K562 (cell line): ENCODE results near the gene RPL28. TPM values are rescaled to one million over a fixed set of nuclear protein-coding genes. Genes with fewer than 3 reads are reported as not detected.
A peak's percentile ranks its signal among the peaks of the same experiment; 100 is the strongest.

ENCODE experiments used
- AFF1 ChIP-seq, 2 experiments: fragments of 450-650 bp; IDR thresholded peaks; 2 replicates each; pipeline ENCODE4 v1.6.1; 2018; ENCODE audit warnings: mild to moderate bottlenecking in 2 of 2, low read depth in 1 of 2; ENCODE audit not compliant: partially characterized antibody in 2 of 2
- DACH1 ChIP-seq: fragments of 450-650 bp; IDR thresholded peaks from 2 replicates; pipeline ENCODE4 v1.6.1; 2018; ENCODE audit not compliant: partially characterized antibody
- DPF2 ChIP-seq: fragments of 450-650 bp; IDR thresholded peaks from 2 replicates; pipeline ENCODE4 v1.6.1; 2016
- EP400 ChIP-seq: fragments of 450-650 bp; IDR thresholded peaks from 2 replicates; pipeline ENCODE4 v1.6.1; 2017; ENCODE audit warnings: antibody characterized with exemption, mild to moderate bottlenecking, moderate library complexity
- EWSR1 ChIP-seq: fragments of 450-650 bp; IDR thresholded peaks from 2 replicates; pipeline ENCODE4 v1.6.1; 2018; ENCODE audit warnings: borderline replicate concordance, mild to moderate bottlenecking, low read depth, moderate library complexity; ENCODE audit not compliant: partially characterized antibody
- HCFC1 ChIP-seq: IDR thresholded peaks from 2 replicates; pipeline ENCODE4 v1.6.1; 2012; ENCODE audit warnings: low read depth, low read length, improper control_type of control experiment
- HDAC1 ChIP-seq, 2 experiments: fragments of 450-650 bp; IDR thresholded peaks; 2 replicates each; pipeline ENCODE4 v1.6.1; 2016 to 2017; ENCODE audit warnings: inconsistent platforms in 1 of 2, mild to moderate bottlenecking in 1 of 2, moderate library complexity in 1 of 2
- JUND ChIP-seq, 2 experiments: IDR thresholded peaks; 2 replicates in 1 of 2; 3 replicates in 1 of 2; pipeline ENCODE4 v1.6.1; 2011; ENCODE audit warnings: borderline replicate concordance in 2 of 2, low read depth in 2 of 2, low read length in 2 of 2, improper control_type of control experiment in 1 of 2, missing biosample characterization in 1 of 2, missing genetic modification characterization in 1 of 2, missing genetic modification reagents in 1 of 2
- MCM7 ChIP-seq, 2 experiments: fragments of 450-650 bp; IDR thresholded peaks; 2 replicates each; pipeline ENCODE4 v1.6.1; 2016 to 2018
- NFIC ChIP-seq: fragments of 450-650 bp; IDR thresholded peaks from 2 replicates; pipeline ENCODE4 v1.6.1; 2017; ENCODE audit warnings: mild to moderate bottlenecking, inconsistent platforms
- PHF8 ChIP-seq: fragments of 200-600 bp; sonication (generic); IDR thresholded peaks from 2 replicates; pipeline ENCODE4 v1.6.1; 2012; ENCODE audit warnings: mixed run types, mild to moderate bottlenecking, inconsistent platforms, low read length, moderate library complexity, borderline replicate concordance
- POLR3G ChIP-seq: IDR thresholded peaks from 2 replicates; pipeline ENCODE4 v1.6.1; 2011; ENCODE audit not compliant: insufficient read length, insufficient replicate concordance; ENCODE audit errors: extremely low read depth
- RBM15 ChIP-seq: fragments of 200-400 bp; formaldehyde crosslinking; IDR thresholded peaks from 2 replicates; pipeline ENCODE4 v1.6.1; 2018; ENCODE audit warnings: mild to moderate bottlenecking, low read length, moderate library complexity; ENCODE audit not compliant: insufficient read depth
- RHOXF2B ChIP-seq: fragments of 250-450 bp; sonication (Bioruptor Pico); conservative IDR thresholded peaks from 2 replicates; pipeline ENCODE4 v1.5.1; 2021
- RNF219 ChIP-seq: fragments of 250-450 bp; sonication (Bioruptor Pico); IDR thresholded peaks from 2 replicates; pipeline ENCODE4 v1.5.0; 2022; ENCODE audit warnings: mild to moderate bottlenecking
- SAFB2 ChIP-seq: fragments of 200-400 bp; formaldehyde crosslinking; IDR thresholded peaks from 2 replicates; pipeline ENCODE4 v1.6.1; 2018; ENCODE audit warnings: borderline replicate concordance, low read length, low read depth, moderate library complexity; ENCODE audit not compliant: severe bottlenecking
- TAF7 ChIP-seq: fragments of 450-650 bp; IDR thresholded peaks from 2 replicates; pipeline ENCODE4 v1.6.1; 2016; ENCODE audit warnings: missing genetic modification characterization, missing compliant biosample characterization
- ZNF253 ChIP-seq: fragments of 250-450 bp; sonication (Bioruptor Pico); conservative IDR thresholded peaks from 2 replicates; pipeline ENCODE4 v1.6.1; 2021; ENCODE audit warnings: mild to moderate bottlenecking
- ZNF398 ChIP-seq: fragments of 250-450 bp; sonication (Bioruptor Pico); IDR thresholded peaks from 2 replicates; pipeline ENCODE4 v1.8.0; 2021; ENCODE audit warnings: moderate library complexity, mild to moderate bottlenecking, inconsistent platforms
- ZNF644 ChIP-seq: fragments of 200-800 bp; sonication (Bioruptor generic); IDR thresholded peaks from 2 replicates; pipeline ENCODE4 v1.6.1; 2016; ENCODE audit warnings: low read depth, missing genetic modification characterization, missing compliant biosample characterization
- polyA plus RNA-seq, 8 experiments: library from polyadenylated mRNA; depleted of rRNA in 4 of 8; stranded (reverse) in 5 of 8; unstranded in 3 of 8; fragments of >200 nt; fragmentation: Nextera tagmentation in 2 of 8; fragmentation: Illumina TruSeq in 1 of 8; extraction: Ambion mirVana in 2 of 8; extraction: Trizol in 1 of 8; gene quantifications; 2 replicates each; pipeline versions ENCODE4 v1.2.1 to v1.2.3, GENCODE V29; 2011 to 2014; ENCODE audit warnings: inconsistent platforms in 1 of 8, missing spikeins in 1 of 8
- total RNA-seq, 7 experiments: library from RNA; depleted of rRNA in 6 of 7; stranded (reverse); fragments of >200 nt in 6 of 7; fragmentation: Illumina TruSeq in 2 of 7; extraction: Trizol in 2 of 7; gene quantifications; 2 replicates each; pipeline versions ENCODE4 v1.2.1 to v1.2.3, GENCODE V29; 2011 to 2021; ENCODE audit warnings: low replicate concordance in 1 of 7

RPL28 gene
- total and polyA plus RNA-seq, 9 of the 15 experiments (the other 6 are each of a cell fraction or from before 2014, with no cell fraction given) = 124 to 3,106 (median 622) TPM

DNA sequence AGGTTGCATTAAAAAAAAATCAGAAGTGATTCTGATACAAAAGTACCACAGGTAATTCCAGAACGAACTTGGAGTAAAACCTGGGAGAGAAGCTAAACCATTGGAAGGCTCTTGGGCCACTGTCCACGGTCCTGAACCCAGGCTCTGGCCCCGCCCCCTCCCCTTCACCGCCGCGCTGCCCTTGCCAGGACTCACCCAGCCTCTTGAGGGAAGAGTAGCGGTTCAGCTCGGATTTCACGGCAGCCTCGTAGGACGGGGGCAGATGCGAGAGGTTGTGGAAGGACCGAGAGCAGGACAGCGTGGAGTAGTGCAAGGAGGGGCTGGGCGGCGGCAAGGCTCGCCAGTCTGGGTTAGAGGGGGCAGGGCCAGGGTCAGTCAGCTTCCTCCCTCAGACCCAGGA, 51.7 kb downstream of the RPL28 start (continued):
- no peak for TF ChIP-seq ZNF398
- TF ChIP-seq HCFC1 = peak; percentile 41; the same call in 1 of the 2 replicates
- 0 out of 2 replicates have a peak, but pooled peaks have one; percentile 8 for TF ChIP-seq JUND (IDR thresholded peaks at IDR 0.05; ENCODE audit: borderline replicate concordance, low read depth, low read length)
- TF ChIP-seq JUND (tag; IDR thresholded peaks at IDR 0.05; ENCODE audit: borderline replicate concordance, low read depth, low read length) = peak; percentile 58; the same call in 1 of the 3 replicates
- TF ChIP-seq ZNF253 (CRISPR knock-in tag) = no peak
- 0 out of 2 replicates have a peak, but pooled peaks have one; percentile 44 for TF ChIP-seq ZNF644 (tag)
- no peak for TF ChIP-seq DPF2
- peak in 1 of 2 experiments; percentile 95 for TF ChIP-seq AFF1 (IDR thresholded peaks at IDR 0.05; ENCODE audit: low read depth in 1 of 2, partially characterized antibody in 2 of 2)
- no peak for TF ChIP-seq MCM7 (IDR thresholded peaks at IDR 0.05)
- TF ChIP-seq HDAC1 (IDR thresholded peaks at IDR 0.05) = peak in 1 of 2 experiments; percentile 50; a peak in 2 of 4 replicates
- TF ChIP-seq RBM15 = no peak
- no peak for TF ChIP-seq DACH1
- TF ChIP-seq EP400 = no peak
- no peak for TF ChIP-seq PHF8
- TF ChIP-seq SAFB2 = no peak
- TF ChIP-seq EWSR1 = no peak
- TF ChIP-seq RHOXF2B = no peak
- TF ChIP-seq TAF7 (tag) = no peak
- no peak for TF ChIP-seq POLR3G
- no peak for TF ChIP-seq NFIC
- TF ChIP-seq RNF219 (CRISPR knock-in tag) = no peak
